ENCODE data around the gene MICALL2. TPM values are rescaled to one million over a fixed set of nuclear protein-coding genes. Genes with fewer than 3 reads are reported as not detected.
"Not testable (repeated sequence)": the region's sequence is repeated elsewhere in the genome, so short reads cannot be mapped to it uniquely, and the experiment has no call there.

The MICALL2 gene
- total RNA-seq, 8 experiments from 2014 or later = 1.4 to 16.7 (median 6.5) TPM

DNA sequence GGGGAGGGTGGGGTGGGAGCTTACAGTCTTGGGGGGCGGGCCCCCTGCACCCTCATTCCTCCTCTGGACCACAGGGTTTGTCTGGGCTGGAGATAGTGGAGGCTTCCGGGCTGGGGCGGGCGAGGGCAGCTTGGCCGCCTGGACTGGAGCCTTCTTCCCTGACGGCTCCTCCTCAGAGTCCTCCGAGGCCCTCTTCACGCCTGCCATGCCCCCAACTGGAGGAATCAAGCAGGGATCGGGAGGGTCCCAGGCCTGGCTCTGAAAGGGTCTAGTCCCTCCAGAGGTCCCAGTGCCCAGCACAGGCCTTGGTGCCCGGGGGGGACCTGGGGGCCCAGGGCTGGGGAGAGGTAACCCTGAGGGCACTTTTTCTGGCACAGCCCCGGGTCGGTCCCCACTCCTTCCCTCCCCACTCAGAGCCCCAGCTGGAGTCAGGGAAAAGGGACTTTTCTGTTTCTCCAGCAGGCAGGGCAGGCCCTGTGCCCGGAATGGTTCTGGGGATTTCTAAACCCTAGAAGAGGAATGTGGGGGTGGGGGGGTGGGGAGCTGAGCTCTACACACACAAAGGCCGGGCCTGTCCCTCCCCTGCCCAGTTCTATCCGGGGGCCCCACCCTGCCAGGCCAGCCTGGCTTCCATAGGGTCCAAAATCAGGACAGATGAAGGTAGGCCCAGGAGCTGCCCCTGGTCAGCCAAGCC, 11.6 kb downstream of the MICALL2 start:
- H3K4me1 ChIP-seq (replicated peaks in 1 of 2) = peaks cover 0 to 8% of the 10 kb centered on the region in 2 donors
- WGBS, 10 experiments = 57% methylated on average over 1 of the region's 15 CpGs; no CpG with 5 or more reads in 9 of the 10 experiments
- H3K4me3 ChIP-seq = no peak overlapping the region
- no peak overlapping the region for H3K27ac ChIP-seq
- ATAC-seq (replicated peaks in 6 of 8) = peak in 2 of 8 experiments; percentile 41 to 48
- in situ Hi-C loops (cut with MboI; ENCODE audit: low pct_unique_long_range_greater_than_20kb in 2 of 9, low sequenced_read_pairs in 9 of 9, unreplicated experiment in 9 of 9) = loop anchor here in 1 of 9 experiments (25.0 kb wide), 1 partner anchor 235 kb away; no protein-coding TSS in a partner anchor

DNA sequence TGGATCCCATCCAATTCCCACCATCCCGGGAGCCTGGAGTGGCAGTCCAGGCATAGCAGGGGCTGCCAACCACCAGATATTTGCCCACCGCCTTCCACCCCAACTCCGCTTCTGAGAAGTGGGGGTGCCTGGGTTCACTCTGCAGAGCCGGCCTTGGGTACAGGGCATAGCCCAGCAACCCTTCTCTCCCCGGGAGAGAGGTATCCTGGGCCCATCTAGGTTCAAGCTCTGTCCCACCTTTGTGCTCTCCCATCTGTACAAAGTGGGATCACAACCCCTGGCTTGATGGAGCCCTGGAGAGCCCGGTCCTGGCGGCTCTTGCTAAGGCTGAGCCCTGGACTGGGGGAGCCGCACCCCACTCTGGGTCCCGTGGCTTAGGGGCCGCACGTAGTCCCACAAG, 12.2 kb downstream of the MICALL2 start:
- in situ Hi-C loops (cut with MboI; ENCODE audit: low pct_unique_long_range_greater_than_20kb in 2 of 9, low sequenced_read_pairs in 9 of 9, unreplicated experiment in 9 of 9) = loop anchor here in 1 of 9 experiments (25.0 kb wide), 1 partner anchor 235 kb away; no protein-coding TSS in a partner anchor
- Histone ChIP-seq H3K4me3 (no peak overlapping the region), H3K4me1 (replicated peaks in 1 of 2) (peaks cover 0 to 4% of the 10 kb centered on the region in 2 donors), H3K27ac (no peak overlapping the region)
- ATAC-seq (replicated peaks in 6 of 8) = no peak
- 85 to 100% methylated on average over 1 to 4 of the region's 11 CpGs; no CpG with 5 or more reads in 8 of the 10 experiments for WGBS, 10 experiments

DNA sequence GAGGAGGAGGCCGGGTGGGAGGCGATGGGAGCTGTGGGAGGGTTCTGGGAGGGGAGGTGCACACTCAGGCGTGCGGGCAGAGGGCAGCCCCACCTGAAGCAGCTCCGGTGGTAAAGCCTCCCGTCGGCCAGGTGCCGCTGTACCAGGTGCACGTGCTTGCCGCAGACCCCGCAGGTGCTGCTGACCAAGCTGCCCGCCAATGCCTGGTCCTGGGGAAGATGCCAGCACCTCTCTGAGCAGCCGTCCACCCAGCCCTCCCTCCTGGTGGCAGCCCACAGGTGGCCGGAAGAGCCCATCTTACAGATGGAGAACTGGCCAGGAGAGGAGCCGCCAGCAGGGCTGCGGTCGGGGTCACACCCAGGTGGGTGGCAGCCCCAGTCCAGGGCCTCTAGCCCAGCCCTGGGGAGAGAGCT, 12.6 kb downstream of the MICALL2 start:
- no peak overlapping the region for H3K4me3 ChIP-seq
- H3K27ac ChIP-seq = no peak overlapping the region
- in situ Hi-C loops (cut with MboI; ENCODE audit: low pct_unique_long_range_greater_than_20kb in 2 of 9, low sequenced_read_pairs in 9 of 9, unreplicated experiment in 9 of 9) = loop anchor here in 1 of 9 experiments (25.0 kb wide), 1 partner anchor 234 kb away; no protein-coding TSS in a partner anchor
- WGBS, 10 experiments = 90% methylated on average over 2 of the region's 17 CpGs; no CpG with 5 or more reads in 9 of the 10 experiments
- ATAC-seq (replicated peaks in 6 of 8) = no peak
- H3K4me1 ChIP-seq (replicated peaks in 1 of 2) = peaks cover 0 to 3% of the 10 kb centered on the region in 2 donors

DNA sequence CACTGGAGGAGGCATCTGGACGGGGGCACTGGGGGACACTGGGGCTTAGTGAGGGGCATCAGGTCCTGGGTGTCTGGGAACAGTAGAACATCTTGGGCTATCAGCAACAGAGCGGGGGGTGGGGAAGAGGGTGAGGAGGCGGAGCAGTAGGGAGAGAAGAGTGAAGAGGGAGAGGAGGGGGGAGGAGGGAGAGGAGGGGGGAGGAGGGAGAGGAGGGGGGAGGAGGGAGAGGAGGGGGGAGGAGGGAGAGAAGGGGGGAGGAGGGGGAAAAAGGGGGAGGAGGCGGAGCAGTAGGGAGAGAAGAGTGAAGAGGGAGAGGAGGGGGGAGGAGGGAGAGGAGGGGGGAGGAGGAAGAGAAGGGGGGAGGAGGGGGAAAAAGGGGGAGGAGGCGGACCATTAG, 13.2 kb downstream of the MICALL2 start:
- in situ Hi-C loops (cut with MboI; ENCODE audit: low pct_unique_long_range_greater_than_20kb in 2 of 9, low sequenced_read_pairs in 9 of 9, unreplicated experiment in 9 of 9) = loop anchor here in 1 of 9 experiments (25.0 kb wide), 1 partner anchor 234 kb away; no protein-coding TSS in a partner anchor
- not testable (repeated sequence) for H3K4me3 ChIP-seq; H3K4me1 ChIP-seq (replicated peaks in 1 of 2); H3K27ac ChIP-seq
- WGBS, 10 experiments = no CpG with 5 or more reads among the region's 5 CpGs
- peak in 1 of 8 experiments; percentile 21 for ATAC-seq (replicated peaks in 6 of 8)

DNA sequence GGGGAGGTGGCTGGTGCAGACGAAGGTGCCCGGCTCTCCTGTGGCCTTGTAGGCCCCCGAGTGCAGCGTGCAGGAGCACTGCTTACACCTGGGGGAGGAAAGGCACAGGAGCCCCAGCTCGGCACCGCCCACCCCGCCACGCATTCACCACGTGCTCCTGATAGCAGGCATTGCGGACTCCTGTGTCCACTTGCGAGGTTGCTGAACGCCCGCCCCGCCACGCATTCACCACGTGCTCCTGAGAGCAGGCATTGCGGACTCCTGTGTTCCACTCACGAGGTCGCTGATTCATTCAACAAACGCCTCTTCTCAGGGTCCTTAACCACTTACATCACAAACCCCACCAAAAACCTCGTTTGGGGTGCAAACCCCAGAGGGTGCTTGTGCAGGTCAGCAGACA, 13.9 kb downstream of the MICALL2 start:
- WGBS, 10 experiments = 60 to 100% (median 90%) methylated on average over 2 to 5 of the region's 21 CpGs; no CpG with 5 or more reads in 4 of the 10 experiments
- in situ Hi-C loops (cut with MboI; ENCODE audit: low pct_unique_long_range_greater_than_20kb in 2 of 9, low sequenced_read_pairs in 9 of 9, unreplicated experiment in 9 of 9) = loop anchor here in 1 of 9 experiments (25.0 kb wide), 1 partner anchor 233 kb away; no protein-coding TSS in a partner anchor
- ATAC-seq (replicated peaks in 6 of 8) = no peak
- Histone ChIP-seq H3K27ac (no peak overlapping the region), H3K4me3 (no peak overlapping the region), H3K4me1 (replicated peaks in 1 of 2) (peaks cover 0 to 3% of the 10 kb centered on the region in 2 donors)

DNA sequence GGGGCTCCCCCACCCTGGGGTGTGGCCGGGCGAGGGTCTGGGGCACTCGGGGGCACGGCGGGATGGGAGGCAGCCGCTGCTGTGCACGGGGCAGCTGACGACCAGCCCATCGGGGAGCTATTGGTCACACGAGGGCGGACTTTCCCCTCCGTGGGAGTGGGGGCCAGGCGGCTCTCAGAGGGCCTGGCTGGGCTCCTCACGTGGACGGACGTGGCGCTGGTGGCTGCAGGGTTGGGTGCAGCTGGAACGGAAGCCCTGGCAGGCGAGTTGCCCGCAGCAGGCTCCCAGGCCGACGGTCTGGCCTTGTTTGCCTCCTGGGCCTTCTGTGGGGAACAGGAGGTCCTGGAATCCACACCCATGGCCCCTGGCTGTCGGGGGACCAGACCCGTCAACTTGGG, 14.3 kb downstream of the MICALL2 start:
- in situ Hi-C loops (cut with MboI; ENCODE audit: low pct_unique_long_range_greater_than_20kb in 2 of 9, low sequenced_read_pairs in 9 of 9, unreplicated experiment in 9 of 9) = loop anchor here in 1 of 9 experiments (25.0 kb wide), 1 partner anchor 233 kb away; no protein-coding TSS in a partner anchor
- Histone ChIP-seq H3K4me1 (replicated peaks in 1 of 2) (peaks cover 0 to 3% of the 10 kb centered on the region in 2 donors), H3K27ac (no peak overlapping the region), H3K4me3 (no peak overlapping the region)
- no peak for ATAC-seq (replicated peaks in 6 of 8)
- WGBS, 10 experiments = 62 to 86% methylated on average over 2 of the region's 24 CpGs; no CpG with 5 or more reads in 8 of the 10 experiments

DNA sequence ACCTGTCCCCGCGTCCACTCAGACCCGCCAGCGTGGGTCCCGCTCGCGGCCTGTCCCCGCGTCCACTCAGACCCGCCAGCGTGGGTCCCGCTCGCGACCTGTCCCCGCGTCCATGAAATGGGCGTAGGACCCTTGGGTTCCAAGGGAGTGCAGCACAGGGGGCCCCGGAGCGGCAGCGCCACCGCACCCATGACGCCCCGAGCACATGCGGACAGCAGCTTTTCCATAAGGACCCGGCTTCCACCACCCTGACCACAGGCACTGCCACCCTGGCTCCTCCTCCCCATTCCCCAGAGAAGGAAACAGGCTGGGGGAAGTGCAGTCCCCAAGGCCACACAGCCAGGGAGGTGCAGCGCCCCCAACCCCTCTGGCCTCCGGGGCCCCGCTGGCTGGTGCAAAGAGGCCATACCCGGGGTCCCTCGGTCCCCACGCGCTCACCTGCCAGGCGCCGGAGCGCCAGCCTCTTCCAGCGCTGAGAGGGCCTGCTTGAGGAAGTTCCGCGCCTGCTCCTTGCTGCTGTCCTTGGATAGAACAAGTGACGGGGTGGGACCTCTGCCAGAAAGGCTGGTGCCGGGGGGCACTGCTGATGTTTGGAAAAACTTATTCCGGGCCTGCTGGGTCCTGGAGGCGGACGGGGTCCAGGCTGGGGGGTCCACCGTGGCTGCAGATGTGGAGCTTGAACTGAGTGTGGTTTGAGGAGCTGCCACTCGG, 14.9 kb downstream of the MICALL2 start:
- ATAC-seq (replicated peaks in 6 of 8) = no peak
- Histone ChIP-seq H3K4me3 (no peak overlapping the region), H3K27ac (no peak overlapping the region), H3K4me1 (replicated peaks in 1 of 2) (peaks cover 0 to 3% of the 10 kb centered on the region in 2 donors)
- in situ Hi-C loops (cut with MboI; ENCODE audit: low pct_unique_long_range_greater_than_20kb in 2 of 9, low sequenced_read_pairs in 9 of 9, unreplicated experiment in 9 of 9) = loop anchor here in 1 of 9 experiments (25.0 kb wide), 1 partner anchor 232 kb away; no protein-coding TSS in a partner anchor
- WGBS, 10 experiments = 60 to 79% methylated on average over 2 to 5 of the region's 45 CpGs; no CpG with 5 or more reads in 8 of the 10 experiments

DNA sequence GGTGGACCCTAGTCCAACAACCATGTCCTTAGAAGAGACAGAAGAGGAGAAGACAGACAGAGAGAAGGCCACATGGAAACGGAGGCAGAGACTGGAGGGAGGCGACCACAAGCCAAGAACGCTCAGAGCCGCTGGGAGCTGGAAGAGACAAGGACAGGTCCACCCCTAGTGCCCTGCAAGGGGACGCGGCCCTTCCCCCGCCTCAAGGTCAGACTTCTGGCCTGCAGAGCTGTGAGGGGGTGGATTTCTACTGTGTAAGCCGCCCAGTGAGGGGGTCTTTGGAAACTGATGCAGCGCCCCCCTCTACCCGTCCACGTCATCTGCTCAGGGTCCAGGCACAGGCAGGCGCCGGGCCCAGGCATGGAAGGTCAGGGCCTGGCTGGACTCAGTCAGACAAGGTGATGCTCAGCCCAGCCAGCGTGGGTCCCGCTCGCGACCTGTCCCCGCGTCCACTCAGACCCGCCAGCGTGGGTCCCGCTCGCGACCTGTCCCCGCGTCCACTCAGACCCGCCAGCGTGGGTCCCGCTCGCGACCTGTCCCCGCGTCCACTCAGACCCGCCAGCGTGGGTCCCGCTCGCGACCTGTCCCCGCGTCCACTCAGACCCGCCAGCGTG, 15.6 kb downstream of the MICALL2 start:
- 70 to 94% (median 82%) methylated on average over 2 to 3 of the region's 42 CpGs; no CpG with 5 or more reads in 7 of the 10 experiments for whole genome bisulfite sequencing, 10 experiments
- H3K27ac ChIP-seq = not testable (repeated sequence)

DNA sequence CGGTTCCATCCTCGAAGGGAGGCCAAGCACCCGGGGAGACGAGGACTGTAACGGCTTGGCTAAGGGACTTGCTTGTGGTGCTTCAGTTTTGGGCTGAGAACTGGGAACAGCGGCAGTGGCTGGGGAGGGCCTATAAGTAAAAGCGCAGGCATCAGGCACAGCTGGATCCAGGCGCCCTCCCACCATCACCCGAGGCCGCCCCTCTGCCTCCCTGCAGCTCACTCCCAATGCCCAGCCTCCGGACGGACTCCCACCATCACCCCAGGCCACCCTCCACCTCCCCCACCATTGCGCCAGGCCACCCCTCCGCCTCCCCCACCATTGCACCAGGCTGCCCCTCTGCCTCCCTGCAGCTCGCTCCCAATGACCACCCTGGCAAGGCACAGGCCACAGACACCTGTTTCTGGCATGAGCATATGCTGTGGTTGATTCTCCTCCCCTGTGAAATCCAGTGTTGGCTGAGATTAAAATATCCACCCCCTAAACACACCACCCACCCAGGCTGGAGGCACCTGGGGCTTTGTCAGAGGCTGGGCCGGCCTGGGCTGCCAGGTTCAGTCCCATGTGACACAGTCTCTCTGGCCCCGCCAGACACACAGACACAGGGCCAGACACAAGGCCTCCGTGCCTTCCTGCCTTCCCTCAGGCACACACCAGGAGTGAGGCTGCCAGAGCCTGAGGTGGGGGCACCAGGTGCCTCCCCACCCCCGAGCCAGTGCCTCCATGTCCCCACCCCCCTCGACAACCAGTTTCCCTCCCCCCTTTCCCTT, 16.7 kb downstream of the MICALL2 start:
- Histone ChIP-seq H3K4me1 (replicated peaks in 1 of 2) (peaks cover 0 to 3% of the 10 kb centered on the region in 2 donors), H3K4me3 (no peak overlapping the region), H3K27ac (no peak overlapping the region)
- in situ Hi-C loops (cut with MboI; ENCODE audit: low pct_unique_long_range_greater_than_20kb in 2 of 9, low sequenced_read_pairs in 9 of 9, unreplicated experiment in 9 of 9) = loop anchor here in 1 of 9 experiments (25.0 kb wide), 1 partner anchor 230 kb away; no protein-coding TSS in a partner anchor
- no peak for ATAC-seq (replicated peaks in 6 of 8)
- WGBS, 10 experiments = 40 to 75% methylated on average over 1 to 7 of the region's 20 CpGs; no CpG with 5 or more reads in 8 of the 10 experiments

More for the DNA sequence above, 15.6 kb downstream of the MICALL2 start:
- H3K4me3 ChIP-seq; H3K4me1 ChIP-seq (replicated peaks in 1 of 2); ATAC-seq (replicated peaks in 6 of 8): not testable (repeated sequence)
- in situ Hi-C loops (cut with MboI; ENCODE audit: low pct_unique_long_range_greater_than_20kb in 2 of 9, low sequenced_read_pairs in 9 of 9, unreplicated experiment in 9 of 9) = loop anchor here in 1 of 9 experiments (25.0 kb wide), 1 partner anchor 231 kb away; no protein-coding TSS in a partner anchor

DNA sequence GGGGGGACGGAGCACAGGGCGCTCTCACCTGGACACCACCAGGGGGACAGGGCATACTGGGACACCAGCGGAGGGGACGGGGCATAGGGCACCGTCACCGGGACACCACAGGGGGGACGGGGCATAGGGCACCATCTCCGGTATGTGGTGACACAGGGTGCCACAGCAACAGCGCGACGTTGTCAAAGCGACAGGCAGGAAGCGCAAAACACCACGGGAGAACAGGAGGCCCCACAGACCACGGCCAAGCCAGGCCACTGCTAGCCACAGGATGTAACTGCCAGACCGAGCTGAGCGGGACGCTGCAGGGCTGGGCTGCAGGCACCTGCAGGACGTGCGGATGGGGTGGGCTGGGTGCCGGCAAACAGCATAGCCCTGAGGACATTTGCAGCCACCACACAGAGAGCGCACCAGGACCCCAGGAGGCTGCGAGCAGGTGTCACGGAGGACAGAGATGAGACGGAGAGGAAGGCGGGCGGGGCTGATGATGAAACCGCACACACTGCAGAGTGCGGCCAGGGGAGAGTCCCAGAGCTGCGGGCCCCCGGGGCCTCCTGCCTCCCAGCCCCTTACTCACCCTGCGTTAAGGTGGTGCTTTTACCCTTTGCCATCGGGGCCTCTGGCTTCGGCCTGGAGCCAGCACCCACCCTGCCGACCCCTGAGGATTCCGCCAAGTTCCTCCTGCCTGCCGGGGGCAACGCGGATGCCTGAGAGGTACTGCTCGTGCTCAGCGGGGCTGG, 17.5 kb downstream of the MICALL2 start:
- H3K27ac ChIP-seq = no peak overlapping the region
- peak in 2 of 8 experiments; percentile 6 to 10 for ATAC-seq (replicated peaks in 6 of 8)
- H3K4me1 ChIP-seq (replicated peaks in 1 of 2) = peaks cover 0 to 3% of the 10 kb centered on the region in 2 donors
- in situ Hi-C loops (cut with MboI; ENCODE audit: low pct_unique_long_range_greater_than_20kb in 2 of 9, low sequenced_read_pairs in 9 of 9, unreplicated experiment in 9 of 9) = loop anchor here in 1 of 9 experiments (25.0 kb wide), 1 partner anchor 229 kb away; no protein-coding TSS in a partner anchor
- WGBS, 10 experiments = 87 to 100% (median 98%) methylated on average over 2 to 8 of the region's 41 CpGs; no CpG with 5 or more reads in 7 of the 10 experiments
- H3K4me3 ChIP-seq = no peak overlapping the region

DNA sequence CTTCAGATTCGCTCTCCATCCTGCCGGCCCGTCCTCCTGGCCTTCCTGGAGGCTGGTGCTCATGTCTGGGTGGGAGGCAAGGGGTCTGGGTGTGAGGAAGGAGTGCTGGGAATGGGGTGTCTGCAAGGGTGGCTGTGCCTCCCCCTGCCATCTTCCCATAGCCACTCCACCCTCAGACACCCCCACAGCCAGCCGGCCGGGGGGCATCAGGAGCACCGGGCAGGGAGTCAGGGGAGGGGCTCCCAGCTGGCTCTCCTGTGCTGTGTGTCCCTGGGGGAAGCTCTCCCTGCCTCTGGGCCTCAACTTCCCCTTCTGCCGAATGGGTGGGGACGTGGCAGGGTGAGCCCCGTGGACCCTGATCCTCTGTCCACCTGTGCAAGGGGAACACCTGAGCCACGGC, 18.6 kb downstream of the MICALL2 start:
- WGBS, 10 experiments = 80 to 100% methylated on average over 1 of the region's 10 CpGs; no CpG with 5 or more reads in 8 of the 10 experiments
- no peak overlapping the region for H3K27ac ChIP-seq

More for the DNA sequence above, 18.6 kb downstream of the MICALL2 start:
- in situ Hi-C loops (cut with MboI; ENCODE audit: low pct_unique_long_range_greater_than_20kb in 2 of 9, low sequenced_read_pairs in 9 of 9, unreplicated experiment in 9 of 9) = loop anchor here in 1 of 9 experiments (25.0 kb wide), 1 partner anchor 228 kb away; no protein-coding TSS in a partner anchor
- no peaks in the 10 kb centered on the region for H3K4me1 ChIP-seq (replicated peaks in 1 of 2)
- ATAC-seq (replicated peaks in 6 of 8) = no peak
- H3K4me3 ChIP-seq = no peak overlapping the region
